GM23338 (cell line): Measurements from ENCODE around the gene HLCS.

Source experiments
- CTCF ChIP-seq, 2 experiments: fragments of 200-600 bp in 1 of 2; sonication (generic) in 1 of 2; conservative IDR thresholded peaks; 2 replicates each; pipeline versions ENCODE4 v1.5.1 to v1.6.1; 2016 to 2017; ENCODE audit warnings: antibody characterized with exemption in 2 of 2, low read depth in 2 of 2, mild to moderate bottlenecking in 2 of 2, moderate library complexity in 1 of 2
- EZH2 ChIP-seq: fragments of 200-600 bp; sonication (generic); IDR thresholded peaks from one replicate; pipeline ENCODE4 v1.8.0; 2017; ENCODE audit warnings: antibody characterized with exemption, mild to moderate bottlenecking, low read depth; ENCODE audit not compliant: unreplicated experiment
- POLR2AphosphoS5 ChIP-seq: IDR thresholded peaks from 2 replicates; pipeline ENCODE4 v1.6.1; 2016; ENCODE audit warnings: antibody characterized with exemption, low read depth
- ZNF114 ChIP-seq: fragments of 250-450 bp; sonication (Bioruptor Pico); IDR thresholded peaks from 2 replicates; pipeline ENCODE4 v1.5.0; 2020; ENCODE audit warnings: mild to moderate bottlenecking, moderate library complexity

GRCh38 chr21:36804874-36805611 is 161.4 kb downstream of the HLCS start:
- TF ChIP-seq ZNF114 (CRISPR knock-in tag) (no peak), EZH2 (no peak), CTCF (conservative IDR thresholded peaks at IDR 0.05; ENCODE audit: low read depth in 2 of 2) (no peak), POLR2AphosphoS5 (no peak)
